Spinal cord (tissue), 10 donors: Measurements from ENCODE around the gene GHR. TPM values are rescaled to one million over a fixed set of nuclear protein-coding genes. Genes with fewer than 3 reads are reported as not detected.

Experiments
- DNase-seq, 6 donors: peaks; one replicate each; pipeline versions ENCODE4 v3.0.0 to v3.0.0-alpha.2; 2013 to 2015; ENCODE audit warnings: low spot score in 6 of 6, low read depth in 4 of 6
- H3K27ac ChIP-seq: one replicate; pipeline ENCODE4 v1.5.1; 2013; ENCODE audit warnings: low read depth, low read length, control low read depth
- H3K27me3 ChIP-seq: one replicate; pipeline ENCODE4 v1.6.1; 2013; ENCODE audit warnings: low read length; ENCODE audit not compliant: control insufficient read depth, insufficient read depth
- H3K36me3 ChIP-seq: one replicate; pipeline ENCODE4 v1.6.1; 2013; ENCODE audit warnings: low read length; ENCODE audit not compliant: control insufficient read depth, insufficient read depth
- H3K4me1 ChIP-seq: one replicate; pipeline ENCODE4 v1.6.1; 2013; ENCODE audit warnings: low read length; ENCODE audit not compliant: control insufficient read depth, insufficient read depth
- H3K4me3 ChIP-seq: one replicate; pipeline ENCODE4 v1.5.1; 2013; ENCODE audit warnings: low read depth, low read length, control low read depth
- H3K9me3 ChIP-seq: one replicate; pipeline ENCODE4 v1.6.1; 2013; ENCODE audit warnings: low read length; ENCODE audit not compliant: control insufficient read depth, insufficient read depth
- WGBS: methylation state at CpG from one replicate; pipeline ENCODE4 v1.1.5; 2013; ENCODE audit warnings: missing lambda C conversion rate; ENCODE audit not compliant: insufficient coverage; 5-methylcytosine and 5-hydroxymethylcytosine counted together
- polyA plus RNA-seq, 2 donors: library from polyadenylated mRNA; unstranded; fragments of 120-200 nt; gene quantifications; one replicate each; pipeline ENCODE4 v1.2.1, GENCODE V29; 2013; ENCODE audit not compliant: insufficient read length in 2 of 2
- total RNA-seq, 2 donors: library from RNA; depleted of rRNA in 1 of 2; stranded (reverse); fragments of 120-200 nt in 1 of 2; fragments of >200 nt in 1 of 2; gene quantifications; one replicate each; pipeline versions ENCODE4 v1.2.3 to v1.2.4, GENCODE V29; 2013 to 2014
- donor health status: healthy.

Gene GHR
- total and polyA plus RNA-seq, 4 donors = 9.9 to 12.7 (median 11.7) TPM

- Histone ChIP-seq H3K36me3 (no peaks in the 10 kb centered on the region), H3K27me3 (no peaks in the 10 kb centered on the region), H3K4me1 (no peaks in the 10 kb centered on the region), H3K4me3 (no peak overlapping the region), H3K9me3 (no peaks in the 10 kb centered on the region), H3K27ac (no peak overlapping the region)
- DNase-seq = no peak
- 75% methylated on average over 1 of the region's 2 CpGs for WGBS
Observed at GRCh38 chr5:42640835-42641234, 217.6 kb downstream of the GHR start.

- Histone ChIP-seq H3K9me3 (no peaks in the 10 kb centered on the region), H3K36me3 (no peaks in the 10 kb centered on the region), H3K27me3 (no peaks in the 10 kb centered on the region), H3K4me3 (no peak overlapping the region), H3K27ac (no peak overlapping the region), H3K4me1 (no peaks in the 10 kb centered on the region)
- no CpG with 5 or more reads among the region's 4 CpGs for WGBS
- no peak for DNase-seq
Observed at GRCh38 chr5:42641336-42642005, 218.2 kb downstream of the GHR start.

- no peak for DNase-seq
- no peaks in the 10 kb centered on the region for H3K4me1 ChIP-seq
- H3K4me3 ChIP-seq = no peak overlapping the region
- 100% methylated on average over 2 of the region's 4 CpGs for WGBS
- H3K27me3 ChIP-seq = no peaks in the 10 kb centered on the region
- H3K36me3 ChIP-seq = no peaks in the 10 kb centered on the region
- no peaks in the 10 kb centered on the region for H3K9me3 ChIP-seq
- H3K27ac ChIP-seq = no peak overlapping the region
Observed at GRCh38 chr5:42642006-42642405, 218.8 kb downstream of the GHR start.

GRCh38 chr5:42643360-42643759, 220.1 kb downstream of the GHR start:
- Histone ChIP-seq H3K27ac (no peak overlapping the region), H3K4me3 (no peak overlapping the region), H3K36me3 (no peaks in the 10 kb centered on the region), H3K27me3 (no peaks in the 10 kb centered on the region), H3K9me3 (no peaks in the 10 kb centered on the region), H3K4me1 (no peaks in the 10 kb centered on the region)
- no CpG with 5 or more reads among the region's 1 CpG for WGBS
- DNase-seq = no peak

GRCh38 chr5:42645138-42645537, 221.9 kb downstream of the GHR start:
- H3K9me3 ChIP-seq = no peaks in the 10 kb centered on the region
- no CpG with 5 or more reads among the region's 2 CpGs for WGBS
- H3K4me3 ChIP-seq = no peak overlapping the region
- no peaks in the 10 kb centered on the region for H3K4me1 ChIP-seq
- H3K36me3 ChIP-seq = no peaks in the 10 kb centered on the region
- DNase-seq = no peak
- H3K27me3 ChIP-seq = no peaks in the 10 kb centered on the region
- no peak overlapping the region for H3K27ac ChIP-seq

- H3K27me3 ChIP-seq = no peaks in the 10 kb centered on the region
- no peaks in the 10 kb centered on the region for H3K36me3 ChIP-seq
- H3K27ac ChIP-seq = no peak overlapping the region
- DNase-seq = no peak
- H3K9me3 ChIP-seq = no peaks in the 10 kb centered on the region
- H3K4me3 ChIP-seq = no peak overlapping the region
- WGBS = 69% methylated on average over 2 of the region's 3 CpGs
- H3K4me1 ChIP-seq = no peaks in the 10 kb centered on the region
Observed at GRCh38 chr5:42648036-42648435, 224.8 kb downstream of the GHR start.

- Histone ChIP-seq H3K9me3 (no peaks in the 10 kb centered on the region), H3K27me3 (no peaks in the 10 kb centered on the region), H3K36me3 (no peaks in the 10 kb centered on the region), H3K4me1 (no peaks in the 10 kb centered on the region), H3K4me3 (no peak overlapping the region), H3K27ac (no peak overlapping the region)
- no peak for DNase-seq
- WGBS = no CpG with 5 or more reads among the region's 1 CpG
Observed at GRCh38 chr5:42648915-42649314, 225.7 kb downstream of the GHR start.

GRCh38 chr5:42650084-42650483, 226.8 kb downstream of the GHR start:
- Histone ChIP-seq H3K4me1 (no peaks in the 10 kb centered on the region), H3K36me3 (no peaks in the 10 kb centered on the region), H3K9me3 (no peaks in the 10 kb centered on the region), H3K27ac (no peak overlapping the region), H3K27me3 (no peaks in the 10 kb centered on the region), H3K4me3 (no peak overlapping the region)
- peak in 1 of 6 donors; percentile 42 for DNase-seq
- no CpG with 5 or more reads among the region's 3 CpGs for WGBS

- Histone ChIP-seq H3K27me3 (no peaks in the 10 kb centered on the region), H3K4me1 (no peaks in the 10 kb centered on the region), H3K4me3 (no peak overlapping the region), H3K36me3 (no peaks in the 10 kb centered on the region), H3K27ac (no peak overlapping the region), H3K9me3 (no peaks in the 10 kb centered on the region)
- no CpG with 5 or more reads among the region's 2 CpGs for WGBS
- no peak for DNase-seq
Observed at GRCh38 chr5:42653705-42654104, 230.5 kb downstream of the GHR start.

- 61% methylated on average over 2 of the region's 2 CpGs for WGBS
Observed at GRCh38 chr5:42654645-42655044, 231.4 kb downstream of the GHR start.

More at GRCh38 chr5:42654645-42655044, 231.4 kb downstream of the GHR start:
- Histone ChIP-seq H3K9me3 (no peaks in the 10 kb centered on the region), H3K27ac (no peak overlapping the region), H3K4me1 (no peaks in the 10 kb centered on the region), H3K36me3 (no peaks in the 10 kb centered on the region), H3K4me3 (no peak overlapping the region), H3K27me3 (no peaks in the 10 kb centered on the region)
- DNase-seq = no peak
